ENCODE results near the gene RPL29. TPM values are rescaled to one million over a fixed set of nuclear protein-coding genes. Genes with fewer than 3 reads are reported as not detected.

RPL29 gene
- total RNA-seq, 1 donor from 2014 or later, result 1,596 TPM

- Mint-ChIP-seq H3K4me1 (ENCODE audit: low read depth) (no peaks in the 10 kb centered on the region), H3K9me3 (no peaks in the 10 kb centered on the region), H3K27ac (no peak overlapping the region), H3K36me3 (ENCODE audit: low read depth) (peaks cover 4% of the 10 kb centered on the region), H3K27me3 (ENCODE audit: insufficient read depth) (peaks cover 12% of the 10 kb centered on the region), H3K4me3 (no peak overlapping the region)
- DNase-seq (ENCODE audit: low spot score), result no peak
- intact Hi-C loops (cut with micrococcal nuclease), result no loop called here
Measured at GRCh38 chr3:51961011-51961410, 34.7 kb downstream of the RPL29 start.

DNA sequence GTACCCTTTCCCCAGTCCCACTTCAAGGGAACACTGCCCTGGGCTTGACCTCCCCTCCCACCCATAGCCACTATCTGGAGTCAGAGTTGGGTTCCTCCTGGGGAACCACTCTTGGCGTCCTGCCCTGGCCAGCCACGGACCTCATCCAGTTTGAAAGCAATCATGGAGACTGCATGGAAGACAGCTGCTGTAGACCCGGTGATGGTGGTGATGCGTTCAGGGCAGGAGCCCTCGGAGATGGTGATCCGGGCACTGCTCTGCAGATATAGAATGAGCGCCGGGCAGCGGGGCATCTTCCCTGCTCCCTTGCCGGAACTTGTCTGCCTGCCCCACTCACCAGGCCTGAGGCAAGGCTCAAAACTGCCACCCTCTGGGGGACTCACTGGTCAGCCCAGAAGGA, 35.3 kb downstream of the RPL29 start:
- Mint-ChIP-seq H3K36me3 (ENCODE audit: low read depth) (peaks cover 4% of the 10 kb centered on the region), H3K9me3 (no peaks in the 10 kb centered on the region), H3K4me1 (ENCODE audit: low read depth) (no peaks in the 10 kb centered on the region), H3K4me3 (no peak overlapping the region), H3K27me3 (ENCODE audit: insufficient read depth) (peaks cover 12% of the 10 kb centered on the region), H3K27ac (no peak overlapping the region)
- no peak for DNase-seq (ENCODE audit: low spot score)
- intact Hi-C loops (cut with micrococcal nuclease), result no loop called here

- Mint-ChIP-seq H3K9me3 (no peaks in the 10 kb centered on the region), H3K27me3 (ENCODE audit: insufficient read depth) (peaks cover 20% of the 10 kb centered on the region), H3K27ac (no peak overlapping the region), H3K36me3 (ENCODE audit: low read depth) (peaks cover 4% of the 10 kb centered on the region), H3K4me1 (ENCODE audit: low read depth) (no peaks in the 10 kb centered on the region), H3K4me3 (no peak overlapping the region)
- intact Hi-C loops (cut with micrococcal nuclease), result no loop called here
- DNase-seq (ENCODE audit: low spot score), result no peak
Measured at GRCh38 chr3:51959651-51960050, 36.0 kb downstream of the RPL29 start.

- Mint-ChIP-seq H3K4me1 (ENCODE audit: low read depth) (no peaks in the 10 kb centered on the region), H3K27ac (no peak overlapping the region), H3K9me3 (no peaks in the 10 kb centered on the region), H3K36me3 (ENCODE audit: low read depth) (peaks cover 4% of the 10 kb centered on the region), H3K27me3 (ENCODE audit: insufficient read depth) (peaks cover 27% of the 10 kb centered on the region), H3K4me3 (no peak overlapping the region)
- intact Hi-C loops (cut with micrococcal nuclease), result no loop called here
- no peak for DNase-seq (ENCODE audit: low spot score)
Measured at GRCh38 chr3:51958603-51959521, 36.8 kb downstream of the RPL29 start.

GRCh38 chr3:51957520-51958205, 38.0 kb downstream of the RPL29 start:
- no peak for DNase-seq (ENCODE audit: low spot score)
- Mint-ChIP-seq H3K4me3 (no peak overlapping the region), H3K36me3 (ENCODE audit: low read depth) (peaks cover 4% of the 10 kb centered on the region), H3K9me3 (no peaks in the 10 kb centered on the region), H3K27me3 (ENCODE audit: insufficient read depth) (peaks cover 32% of the 10 kb centered on the region), H3K27ac (no peak overlapping the region), H3K4me1 (ENCODE audit: low read depth) (no peaks in the 10 kb centered on the region)
- intact Hi-C loops (cut with micrococcal nuclease), result no loop called here

- Mint-ChIP-seq H3K9me3 (no peaks in the 10 kb centered on the region), H3K36me3 (ENCODE audit: low read depth) (peaks cover 4% of the 10 kb centered on the region), H3K27ac (no peak overlapping the region), H3K4me3 (no peak overlapping the region), H3K27me3 (ENCODE audit: insufficient read depth) (peaks cover 36% of the 10 kb centered on the region), H3K4me1 (ENCODE audit: low read depth) (no peaks in the 10 kb centered on the region)
- DNase-seq (ENCODE audit: low spot score), result no peak
- intact Hi-C loops (cut with micrococcal nuclease), result no loop called here
Measured at GRCh38 chr3:51955893-51956770, 39.6 kb downstream of the RPL29 start.

GRCh38 chr3:51955175-51955892, 40.4 kb downstream of the RPL29 start, which contains the start of gene GPR62:
TSS of gene GPR62 (plus strand) at chr3:51955381. CDS start at chr3:51955653, 272 bp downstream.
- peaks cover 38% of the 10 kb centered on the region for H3K27me3 Mint-ChIP-seq (ENCODE audit: insufficient read depth)
- intact Hi-C loops (cut with micrococcal nuclease), result no loop called here
- H3K36me3 Mint-ChIP-seq (ENCODE audit: low read depth), result peaks cover 4% of the 10 kb centered on the region
- no peaks in the 10 kb centered on the region for H3K9me3 Mint-ChIP-seq
- no peak within 1 kb of the TSS for H3K27ac Mint-ChIP-seq
- H3K4me3 Mint-ChIP-seq, result no peak within 1 kb of the TSS
- H3K4me1 Mint-ChIP-seq (ENCODE audit: low read depth), result no peaks in the 10 kb centered on the region
- no peak for DNase-seq (ENCODE audit: low spot score)

GRCh38 chr3:51954713-51955112, 41.0 kb downstream of the RPL29 start:
- no peak overlapping the region for H3K4me3 Mint-ChIP-seq
- no peak for DNase-seq (ENCODE audit: low spot score)
- intact Hi-C loops (cut with micrococcal nuclease), result no loop called here
- H3K9me3 Mint-ChIP-seq, result no peaks in the 10 kb centered on the region
- H3K4me1 Mint-ChIP-seq (ENCODE audit: low read depth), result no peaks in the 10 kb centered on the region
- no peak overlapping the region for H3K27ac Mint-ChIP-seq
- peaks cover 38% of the 10 kb centered on the region for H3K27me3 Mint-ChIP-seq (ENCODE audit: insufficient read depth)
- H3K36me3 Mint-ChIP-seq (ENCODE audit: low read depth), result peaks cover 4% of the 10 kb centered on the region

DNA sequence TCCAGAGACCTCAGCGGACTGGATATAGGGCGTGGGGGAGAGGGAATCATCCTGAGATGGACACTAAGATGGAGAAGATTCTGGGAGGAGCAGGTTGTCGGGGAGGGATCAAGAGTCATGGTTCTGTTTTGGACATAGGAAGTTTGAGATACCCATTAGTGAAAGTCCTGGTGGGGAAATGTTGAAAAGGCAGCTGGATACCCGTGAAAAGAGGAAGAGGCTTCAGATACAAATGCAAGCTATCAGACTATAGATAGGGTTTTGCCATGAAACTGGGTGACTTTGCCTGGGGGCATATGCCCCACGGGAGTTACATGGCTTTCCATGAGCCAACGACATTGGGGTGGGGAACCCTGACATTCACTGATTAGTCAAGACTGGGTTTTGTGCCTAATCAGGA, 41.6 kb downstream of the RPL29 start:
- no peak overlapping the region for H3K27ac Mint-ChIP-seq
- no peaks in the 10 kb centered on the region for H3K9me3 Mint-ChIP-seq
- H3K36me3 Mint-ChIP-seq (ENCODE audit: low read depth), result peaks cover 4% of the 10 kb centered on the region
- intact Hi-C loops (cut with micrococcal nuclease), result no loop called here
- no peaks in the 10 kb centered on the region for H3K4me1 Mint-ChIP-seq (ENCODE audit: low read depth)
- DNase-seq (ENCODE audit: low spot score), result no peak
- H3K27me3 Mint-ChIP-seq (ENCODE audit: insufficient read depth), result peaks cover 38% of the 10 kb centered on the region
- no peak overlapping the region for H3K4me3 Mint-ChIP-seq

- intact Hi-C loops (cut with micrococcal nuclease), result no loop called here
- H3K27ac Mint-ChIP-seq, result no peak overlapping the region
- H3K4me1 Mint-ChIP-seq (ENCODE audit: low read depth), result no peaks in the 10 kb centered on the region
- H3K27me3 Mint-ChIP-seq (ENCODE audit: insufficient read depth), result peaks cover 38% of the 10 kb centered on the region
- H3K36me3 Mint-ChIP-seq (ENCODE audit: low read depth), result peaks cover 4% of the 10 kb centered on the region
- H3K9me3 Mint-ChIP-seq, result no peaks in the 10 kb centered on the region
- H3K4me3 Mint-ChIP-seq, result no peak overlapping the region
- DNase-seq (ENCODE audit: low spot score), result no peak
Measured at GRCh38 chr3:51953445-51953844, 42.2 kb downstream of the RPL29 start.

GRCh38 chr3:51950899-51951298, 44.8 kb downstream of the RPL29 start:
- no peak overlapping the region for H3K27ac Mint-ChIP-seq
- H3K4me3 Mint-ChIP-seq, result no peak overlapping the region
- no peak for DNase-seq (ENCODE audit: low spot score)
- H3K36me3 Mint-ChIP-seq (ENCODE audit: low read depth), result no peaks in the 10 kb centered on the region
- H3K9me3 Mint-ChIP-seq, result no peaks in the 10 kb centered on the region
- H3K27me3 Mint-ChIP-seq (ENCODE audit: insufficient read depth), result peaks cover 33% of the 10 kb centered on the region
- intact Hi-C loops (cut with micrococcal nuclease), result no loop called here
- no peaks in the 10 kb centered on the region for H3K4me1 Mint-ChIP-seq (ENCODE audit: low read depth)

DNA sequence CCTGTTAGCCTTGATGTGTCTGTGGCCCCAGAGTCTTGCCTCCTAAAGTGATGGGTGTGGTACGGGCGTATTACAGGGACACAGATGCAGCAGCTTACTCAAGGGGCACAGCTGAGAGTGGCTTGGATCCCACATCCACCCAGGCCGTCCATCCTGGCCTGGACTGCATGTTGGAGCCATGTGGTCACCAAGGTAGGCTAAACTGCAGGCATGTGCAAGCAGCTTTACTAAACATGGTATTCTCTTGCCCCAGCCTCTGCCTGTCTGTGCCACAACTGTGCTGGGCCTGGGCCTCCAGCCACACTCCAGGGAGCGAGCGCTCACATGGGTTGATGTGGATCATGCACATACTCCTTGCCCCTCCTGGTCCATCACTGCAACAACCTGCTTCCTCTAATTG, 46.6 kb downstream of the RPL29 start:
- H3K4me1 Mint-ChIP-seq (ENCODE audit: low read depth), result no peaks in the 10 kb centered on the region
- H3K4me3 Mint-ChIP-seq, result no peak overlapping the region
- H3K9me3 Mint-ChIP-seq, result no peaks in the 10 kb centered on the region
- H3K36me3 Mint-ChIP-seq (ENCODE audit: low read depth), result no peaks in the 10 kb centered on the region
- H3K27me3 Mint-ChIP-seq (ENCODE audit: insufficient read depth), result peaks cover 21% of the 10 kb centered on the region
- DNase-seq (ENCODE audit: low spot score), result no peak
- intact Hi-C loops (cut with micrococcal nuclease), result no loop called here
- H3K27ac Mint-ChIP-seq, result no peak overlapping the region
